ENCODE measurements around the gene CCDC83. TPM values are rescaled to one million over a fixed set of nuclear protein-coding genes. Genes with fewer than 3 reads are reported as not detected.
A peak's percentile ranks its signal among the peaks of the same experiment; 100 is the strongest.

Gene CCDC83
- total RNA-seq = not detected in 2 replicates

- DNase-seq (ENCODE audit: low read depth) = no peak
Measured at GRCh38 chr11:85855341-85855656, at the start of gene CCDC83. Gene CCDC83 (plus strand): TSS chr11:85855383. CDS start chr11:85865124, 9,741 bp downstream.

- DNase-seq (ENCODE audit: low read depth) = peak; percentile 44
Measured at GRCh38 chr11:85805387-85805786, 49.8 kb upstream of the CCDC83 start.

GRCh38 chr11:85806016-85806415 is 49.2 kb upstream of the CCDC83 start:
- DNase-seq (ENCODE audit: low read depth) = no peak

GRCh38 chr11:85806876-85807275 is 48.3 kb upstream of the CCDC83 start:
- no peak for DNase-seq (ENCODE audit: low read depth)

- DNase-seq (ENCODE audit: low read depth) = no peak
Measured at GRCh38 chr11:85809191-85809590, 46.0 kb upstream of the CCDC83 start.

- no peak for DNase-seq (ENCODE audit: low read depth)
Measured at GRCh38 chr11:85809863-85810262, 45.3 kb upstream of the CCDC83 start.

- DNase-seq (ENCODE audit: low read depth) = no peak
Measured at GRCh38 chr11:85810521-85810870, 44.7 kb upstream of the CCDC83 start.

GRCh38 chr11:85810871-85811611 is 44.1 kb upstream of the CCDC83 start, which contains the start of gene SYTL2:
Gene SYTL2 (minus strand): TSS chr11:85811141. CDS start chr11:85757725, 53,416 bp downstream.
- no peak for DNase-seq (ENCODE audit: low read depth)

- DNase-seq (ENCODE audit: low read depth) = no peak
Measured at GRCh38 chr11:85811624-85812023, 43.6 kb upstream of the CCDC83 start.

GRCh38 chr11:85813721-85814120 is 41.5 kb upstream of the CCDC83 start:
- peak; percentile 47 for DNase-seq (ENCODE audit: low read depth)

GRCh38 chr11:85815186-85815931 is 39.8 kb upstream of the CCDC83 start:
- no peak for DNase-seq (ENCODE audit: low read depth)

- DNase-seq (ENCODE audit: low read depth) = no peak
Measured at GRCh38 chr11:85819441-85819840, 35.7 kb upstream of the CCDC83 start.

- peak; percentile 83 for DNase-seq (ENCODE audit: low read depth)
Measured at GRCh38 chr11:85821636-85822035, 33.5 kb upstream of the CCDC83 start.

- DNase-seq (ENCODE audit: low read depth) = peak; percentile 91
Measured at GRCh38 chr11:85822814-85823213, 32.4 kb upstream of the CCDC83 start.

- DNase-seq (ENCODE audit: low read depth) = no peak
Measured at GRCh38 chr11:85823816-85824215, 31.4 kb upstream of the CCDC83 start.

GRCh38 chr11:85825616-85826015 is 29.6 kb upstream of the CCDC83 start:
- no peak for DNase-seq (ENCODE audit: low read depth)

GRCh38 chr11:85826116-85826855 is 28.9 kb upstream of the CCDC83 start:
- no peak for DNase-seq (ENCODE audit: low read depth)

- DNase-seq (ENCODE audit: low read depth) = peak; percentile 97
Measured at GRCh38 chr11:85827748-85828639, 27.2 kb upstream of the CCDC83 start.

- DNase-seq (ENCODE audit: low read depth) = no peak
Measured at GRCh38 chr11:85828640-85828978, 26.6 kb upstream of the CCDC83 start.

GRCh38 chr11:85829172-85829571 is 26.0 kb upstream of the CCDC83 start:
- DNase-seq (ENCODE audit: low read depth) = no peak

- DNase-seq (ENCODE audit: low read depth) = no peak
Measured at GRCh38 chr11:85831050-85831449, 24.1 kb upstream of the CCDC83 start.

- no peak for DNase-seq (ENCODE audit: low read depth)
Measured at GRCh38 chr11:85835263-85835662, 19.9 kb upstream of the CCDC83 start.

Data from renal cortical epithelial cell (primary cell).